ENCODE measurements around the gene SEPTIN7. TPM values are rescaled to one million over a fixed set of nuclear protein-coding genes. Genes with fewer than 3 reads are reported as not detected.

SEPTIN7 gene
- polyA plus RNA-seq, 1 donor (not counting 4 experiments of a cell fraction or from before 2014, with no cell fraction given), result 284 TPM

DNA sequence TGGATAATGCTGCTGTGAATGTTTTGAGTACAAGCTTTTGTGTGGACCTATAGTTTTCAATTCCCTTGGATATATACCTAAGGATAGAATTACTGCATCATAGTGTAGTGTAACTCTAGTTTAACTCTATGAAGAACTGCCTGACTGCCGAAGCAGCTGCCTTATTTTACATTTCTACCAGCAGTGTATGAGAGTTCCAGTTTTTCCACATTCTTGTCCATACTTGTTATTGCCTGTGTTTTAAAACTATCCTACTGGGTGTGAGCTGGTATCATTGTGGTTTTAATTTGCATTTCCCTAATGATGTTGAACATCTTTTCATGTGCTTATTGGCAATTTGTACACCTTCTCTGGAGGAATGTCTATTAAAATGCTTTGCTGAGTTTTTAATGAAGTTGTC is 15.7 kb downstream of the SEPTIN7 start:
- peak overlapping the region; percentile 70 for H3K4me2 ChIP-seq (ENCODE audit: control insufficient read depth, extremely low read depth, insufficient read depth, low read depth, low read length)
- dilution Hi-C loops (cut with MboI; ENCODE audit: extremely low pct_ligation_motif_present, low sequenced_read_pairs), result loop anchor here (25.0 kb wide), 1 partner anchor 104 kb away; no protein-coding TSS in a partner anchor

DNA sequence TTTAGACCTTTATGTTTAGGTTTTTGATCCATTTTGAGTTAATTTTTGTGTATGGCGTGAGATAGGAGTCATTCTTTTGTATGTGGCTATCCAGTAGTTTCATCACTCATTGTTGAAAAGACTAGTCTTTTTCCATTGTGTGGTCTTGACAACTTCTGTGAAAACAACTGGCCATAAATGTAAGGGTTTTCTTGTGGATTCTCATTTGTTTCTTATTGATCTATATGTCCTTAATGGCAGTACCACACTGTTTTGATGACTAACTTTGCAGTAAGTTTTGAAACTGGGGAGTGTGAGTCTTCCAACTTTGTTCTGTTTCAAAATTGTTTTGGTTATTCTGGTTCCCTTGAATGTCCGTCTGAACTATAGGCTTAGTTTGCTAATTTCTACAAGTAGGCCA is 16.3 kb downstream of the SEPTIN7 start:
- H3K9me1 ChIP-seq (ENCODE audit: control insufficient read depth, extremely low read depth, insufficient read depth, low read length), result no peaks in the 10 kb centered on the region
- H3K9ac ChIP-seq (ENCODE audit: control insufficient read depth, extremely low read depth, insufficient read depth, low read length), result no peak overlapping the region
- H3K9me3 ChIP-seq (ENCODE audit: control insufficient read depth, low read depth, low read length), result no peaks in the 10 kb centered on the region
- TF ChIP-seq, protein P1, sequence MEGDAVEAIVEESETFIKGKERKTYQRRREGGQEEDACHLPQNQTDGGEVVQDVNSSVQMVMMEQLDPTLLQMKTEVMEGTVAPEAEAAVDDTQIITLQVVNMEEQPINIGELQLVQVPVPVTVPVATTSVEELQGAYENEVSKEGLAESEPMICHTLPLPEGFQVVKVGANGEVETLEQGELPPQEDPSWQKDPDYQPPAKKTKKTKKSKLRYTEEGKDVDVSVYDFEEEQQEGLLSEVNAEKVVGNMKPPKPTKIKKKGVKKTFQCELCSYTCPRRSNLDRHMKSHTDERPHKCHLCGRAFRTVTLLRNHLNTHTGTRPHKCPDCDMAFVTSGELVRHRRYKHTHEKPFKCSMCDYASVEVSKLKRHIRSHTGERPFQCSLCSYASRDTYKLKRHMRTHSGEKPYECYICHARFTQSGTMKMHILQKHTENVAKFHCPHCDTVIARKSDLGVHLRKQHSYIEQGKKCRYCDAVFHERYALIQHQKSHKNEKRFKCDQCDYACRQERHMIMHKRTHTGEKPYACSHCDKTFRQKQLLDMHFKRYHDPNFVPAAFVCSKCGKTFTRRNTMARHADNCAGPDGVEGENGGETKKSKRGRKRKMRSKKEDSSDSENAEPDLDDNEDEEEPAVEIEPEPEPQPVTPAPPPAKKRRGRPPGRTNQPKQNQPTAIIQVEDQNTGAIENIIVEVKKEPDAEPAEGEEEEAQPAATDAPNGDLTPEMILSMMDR (optimal IDR thresholded peaks at IDR 0.05 in 1 of 3, IDR thresholded peaks at IDR 0.05 in 1 of 3, conservative IDR thresholded peaks at IDR 0.05 in 1 of 3; ENCODE audit: extremely low read depth in 1 of 3, insufficient read depth in 2 of 3, low read length in 3 of 3), result no peak
- no peak for TF ChIP-seq EZH2 (IDR thresholded peaks at IDR 0.05; ENCODE audit: low read length)
- H3K27me3 ChIP-seq (ENCODE audit: control insufficient read depth, extremely low read depth, insufficient read depth, low read length), result no peaks in the 10 kb centered on the region
- dilution Hi-C loops (cut with MboI; ENCODE audit: extremely low pct_ligation_motif_present, low sequenced_read_pairs), result loop anchor here (25.0 kb wide), 1 partner anchor 105 kb away; no protein-coding TSS in a partner anchor
- H3K27ac ChIP-seq (ENCODE audit: control insufficient read depth, insufficient read depth, low read length), result no peak overlapping the region
- peaks cover 99% of the 10 kb centered on the region for H3K79me2 ChIP-seq (ENCODE audit: control insufficient read depth, insufficient read depth, low read length)
- H3K4me1 ChIP-seq (ENCODE audit: control insufficient read depth, extremely low read depth, insufficient read depth, low read length), result peaks cover 17% of the 10 kb centered on the region
- no peak for DNase-seq (ENCODE audit: low read depth, low spot score)
- H2AFZ ChIP-seq (ENCODE audit: control insufficient read depth, low read length), result no peak overlapping the region
- no peak for FAIRE-seq
- H3K4me2 ChIP-seq (ENCODE audit: control insufficient read depth, extremely low read depth, insufficient read depth, low read depth, low read length), result peak overlapping the region; percentile 70
- no peaks in the 10 kb centered on the region for H4K20me1 ChIP-seq (ENCODE audit: control insufficient read depth, extremely low read depth, insufficient read depth, low read length)
- no peaks in the 10 kb centered on the region for H3K36me3 ChIP-seq (ENCODE audit: control insufficient read depth in 2 of 2, extremely low read depth in 1 of 2, insufficient read depth in 2 of 2, low read length in 2 of 2)
- no peak overlapping the region for H3K4me3 ChIP-seq (ENCODE audit: control insufficient read depth in 2 of 3, extremely low read depth in 1 of 3, insufficient read depth in 2 of 3, low read depth in 1 of 3, low read length in 3 of 3)

More for the DNA sequence above, 15.7 kb downstream of the SEPTIN7 start:
- H3K9me1 ChIP-seq (ENCODE audit: control insufficient read depth, extremely low read depth, insufficient read depth, low read length), result no peaks in the 10 kb centered on the region
- FAIRE-seq, result no peak
- no peak overlapping the region for H2AFZ ChIP-seq (ENCODE audit: control insufficient read depth, low read length)
- no peak for DNase-seq (ENCODE audit: low read depth, low spot score)
- peaks cover 99% of the 10 kb centered on the region for H3K79me2 ChIP-seq (ENCODE audit: control insufficient read depth, insufficient read depth, low read length)
- peak overlapping the region in 1 of 3 experiments; percentile 23 for H3K4me3 ChIP-seq (ENCODE audit: control insufficient read depth in 2 of 3, extremely low read depth in 1 of 3, insufficient read depth in 2 of 3, low read depth in 1 of 3, low read length in 3 of 3)
- H3K27ac ChIP-seq (ENCODE audit: control insufficient read depth, insufficient read depth, low read length), result no peak overlapping the region
- H3K4me1 ChIP-seq (ENCODE audit: control insufficient read depth, extremely low read depth, insufficient read depth, low read length), result peaks cover 17% of the 10 kb centered on the region
- H3K27me3 ChIP-seq (ENCODE audit: control insufficient read depth, extremely low read depth, insufficient read depth, low read length), result no peaks in the 10 kb centered on the region
- H4K20me1 ChIP-seq (ENCODE audit: control insufficient read depth, extremely low read depth, insufficient read depth, low read length), result no peaks in the 10 kb centered on the region
- no peaks in the 10 kb centered on the region for H3K9me3 ChIP-seq (ENCODE audit: control insufficient read depth, low read depth, low read length)
- no peak for TF ChIP-seq EZH2 (IDR thresholded peaks at IDR 0.05; ENCODE audit: low read length)
- TF ChIP-seq, protein P1 (optimal IDR thresholded peaks at IDR 0.05 in 1 of 3, IDR thresholded peaks at IDR 0.05 in 1 of 3, conservative IDR thresholded peaks at IDR 0.05 in 1 of 3; ENCODE audit: extremely low read depth in 1 of 3, insufficient read depth in 2 of 3, low read length in 3 of 3), result no peak
- H3K36me3 ChIP-seq (ENCODE audit: control insufficient read depth in 2 of 2, extremely low read depth in 1 of 2, insufficient read depth in 2 of 2, low read length in 2 of 2), result no peaks in the 10 kb centered on the region
- no peak overlapping the region for H3K9ac ChIP-seq (ENCODE audit: control insufficient read depth, extremely low read depth, insufficient read depth, low read length)

All from keratinocyte (primary cell).